ENCODE measurements around the gene PRDM1. TPM values are rescaled to one million over a fixed set of nuclear protein-coding genes. Genes with fewer than 3 reads are reported as not detected.

PRDM1 gene
- total and polyA plus RNA-seq, 8 donors, result 5.5 to 11.1 (median 8.8) TPM

- Histone ChIP-seq H3K9me3 (no peaks in the 10 kb centered on the region), H3K27me3 (peaks cover 9 to 17% of the 10 kb centered on the region in 2 donors), H3K27ac (no peak overlapping the region), H3K36me3 (peaks cover 0 to 35% of the 10 kb centered on the region in 2 donors), H3K4me1 (peaks cover 0 to 18% of the 10 kb centered on the region in 2 donors), H3K4me3 (no peak overlapping the region)
- TF ChIP-seq CTCF (IDR thresholded peaks at IDR 0.05), result no peak
- ATAC-seq (no peak), DNase-seq (no peak)
- intact Hi-C loops (cut with DNase I), result no loop called here
These were observed 20.3 kb downstream of the PRDM1 start for GRCh38 chr6:106106276-106107042.

GRCh38 chr6:106107043-106107613, 21.0 kb downstream of the PRDM1 start:
- TF ChIP-seq CTCF (IDR thresholded peaks at IDR 0.05), result no peak
- peaks cover 0 to 18% of the 10 kb centered on the region in 2 donors for H3K4me1 ChIP-seq
- H3K9me3 ChIP-seq, result no peaks in the 10 kb centered on the region
- intact Hi-C loops (cut with DNase I), result no loop called here
- DNase-seq (no peak), ATAC-seq (no peak)
- H3K27ac ChIP-seq, result no peak overlapping the region
- no peak overlapping the region for H3K4me3 ChIP-seq
- peaks cover 0 to 35% of the 10 kb centered on the region in 2 donors for H3K36me3 ChIP-seq
- peaks cover 3 to 10% of the 10 kb centered on the region in 2 donors for H3K27me3 ChIP-seq

- Histone ChIP-seq H3K4me3 (no peak overlapping the region), H3K27me3 (no peaks in the 10 kb centered on the region), H3K9me3 (no peaks in the 10 kb centered on the region), H3K36me3 (peaks cover 0 to 35% of the 10 kb centered on the region in 2 donors), H3K4me1 (peaks cover 0 to 19% of the 10 kb centered on the region in 2 donors), H3K27ac (no peak overlapping the region)
- ATAC-seq (no peak), DNase-seq (no peak)
- intact Hi-C loops (cut with DNase I), result no loop called here
- no peak for TF ChIP-seq CTCF (IDR thresholded peaks at IDR 0.05)
These were observed 22.0 kb downstream of the PRDM1 start for GRCh38 chr6:106108129-106108528.

- peaks cover 0 to 35% of the 10 kb centered on the region in 2 donors for H3K36me3 ChIP-seq
These were observed 22.9 kb downstream of the PRDM1 start for GRCh38 chr6:106109029-106109428.

More at GRCh38 chr6:106109029-106109428, 22.9 kb downstream of the PRDM1 start:
- DNase-seq (no peak), ATAC-seq (no peak)
- Histone ChIP-seq H3K4me3 (no peak overlapping the region), H3K9me3 (no peaks in the 10 kb centered on the region), H3K27me3 (no peaks in the 10 kb centered on the region), H3K27ac (no peak overlapping the region), H3K4me1 (peaks cover 0 to 17% of the 10 kb centered on the region in 2 donors)
- TF ChIP-seq CTCF (IDR thresholded peaks at IDR 0.05), result no peak
- intact Hi-C loops (cut with DNase I), result no loop called here

All from left lung (tissue), 10 donors.